Skeletal muscle satellite cell (primary cell): ENCODE results near the gene MTSS2.

ENCODE experiments used
- H3K27me3 ChIP-seq: 2 replicates; pipeline ENCODE4 v1.7.0; 2013; ENCODE audit warnings: low read length; ENCODE audit not compliant: control insufficient read depth, insufficient read depth
- H3K36me3 ChIP-seq: 2 replicates; pipeline ENCODE4 v1.7.0; 2013; ENCODE audit warnings: mild to moderate bottlenecking, control low read depth, low read length; ENCODE audit not compliant: insufficient read depth
- H3K4me1 ChIP-seq: 2 replicates; pipeline ENCODE4 v1.7.0; 2013; ENCODE audit warnings: low read length; ENCODE audit not compliant: control insufficient read depth, insufficient read depth
- H3K4me2 ChIP-seq: 2 replicates; pipeline ENCODE4 v1.7.0; 2013; ENCODE audit warnings: mild to moderate bottlenecking, low read length
- H3K4me3 ChIP-seq: 2 replicates; pipeline ENCODE4 v1.7.0; 2013; ENCODE audit warnings: low read length
- H3K9ac ChIP-seq: 2 replicates; pipeline ENCODE4 v1.7.0; 2013; ENCODE audit warnings: mild to moderate bottlenecking, low read depth, low read length, moderate library complexity
- H3K9me3 ChIP-seq: replicated peaks from 2 replicates; pipeline ENCODE4 v1.7.0; 2013; ENCODE audit warnings: mild to moderate bottlenecking, control low read depth, low read length

MTSS2 gene

DNA sequence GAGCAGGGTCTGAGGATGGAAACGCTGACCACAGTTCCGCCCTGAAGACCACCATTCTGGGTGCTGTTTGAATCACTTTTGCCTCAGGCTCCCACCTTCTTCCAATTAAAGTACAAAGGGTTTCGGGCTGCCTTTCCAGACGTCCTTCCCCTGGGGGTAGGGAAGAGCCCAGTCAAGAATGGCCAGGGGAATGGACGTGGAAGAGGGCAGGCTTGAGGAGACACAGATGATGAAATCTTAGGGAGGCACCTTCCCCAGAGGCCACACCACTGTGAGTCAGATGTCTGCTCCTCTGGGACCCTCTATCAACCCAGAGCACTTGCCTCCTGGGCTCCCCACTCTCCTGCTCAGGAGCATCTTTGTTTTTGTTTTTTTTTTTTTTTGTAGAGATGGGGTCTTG, 27.5 kb upstream of the MTSS2 start:
- no peak overlapping the region for H3K9ac ChIP-seq
- peaks cover 58% of the 10 kb centered on the region for H3K4me1 ChIP-seq
- no peak overlapping the region for H3K4me2 ChIP-seq
- H3K9me3 ChIP-seq = no peaks in the 10 kb centered on the region
- H3K27me3 ChIP-seq = no peaks in the 10 kb centered on the region
- peaks cover 4% of the 10 kb centered on the region for H3K36me3 ChIP-seq
- no peak overlapping the region for H3K4me3 ChIP-seq

DNA sequence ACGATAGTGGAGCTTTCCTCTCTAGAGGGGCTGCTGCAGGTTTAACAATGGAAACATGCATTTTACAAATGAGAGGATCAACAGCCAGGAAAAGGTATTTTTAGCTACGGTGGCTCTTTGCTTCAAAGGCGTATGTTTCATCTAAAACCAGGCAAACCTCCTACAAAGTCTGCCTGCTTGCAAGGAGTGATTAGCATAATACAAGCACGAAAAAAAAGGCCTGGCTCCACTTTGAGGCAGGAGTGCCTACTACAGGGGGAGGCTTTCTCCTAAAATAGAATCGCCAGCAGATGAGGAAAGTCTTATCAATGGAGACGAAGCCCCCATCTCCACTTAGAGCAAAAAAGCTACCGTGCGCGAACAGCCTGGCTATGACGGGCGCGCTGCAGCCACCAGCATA, 27.1 kb upstream of the MTSS2 start:
- H3K9me3 ChIP-seq = no peaks in the 10 kb centered on the region
- H3K36me3 ChIP-seq = peaks cover 4% of the 10 kb centered on the region
- peaks cover 62% of the 10 kb centered on the region for H3K4me1 ChIP-seq
- H3K27me3 ChIP-seq = no peaks in the 10 kb centered on the region
- H3K4me2 ChIP-seq = no peak overlapping the region
- no peak overlapping the region for H3K4me3 ChIP-seq
- H3K9ac ChIP-seq = no peak overlapping the region

DNA sequence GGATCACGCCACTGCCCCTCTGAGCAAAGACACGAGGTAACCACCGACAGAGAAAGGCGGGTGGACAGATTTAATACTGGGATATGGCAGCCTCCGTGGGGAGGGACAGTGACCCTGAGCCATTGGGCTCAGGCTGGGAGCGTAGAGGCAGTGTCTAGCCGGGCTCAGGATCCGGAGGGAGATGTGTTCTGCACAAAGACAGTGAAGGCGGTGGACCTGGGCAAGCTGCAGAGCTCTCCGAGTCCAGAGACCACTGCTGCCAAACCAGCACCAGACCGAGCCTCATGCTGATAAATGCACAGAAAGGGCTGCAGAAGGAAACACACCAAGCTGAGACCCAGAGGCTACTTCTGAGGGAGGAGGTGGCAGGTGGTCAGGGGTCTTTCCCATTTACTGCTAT, 26.5 kb upstream of the MTSS2 start:
- Histone ChIP-seq H3K27me3 (no peaks in the 10 kb centered on the region), H3K4me2 (no peak overlapping the region), H3K4me3 (no peak overlapping the region), H3K36me3 (peaks cover 4% of the 10 kb centered on the region), H3K9ac (no peak overlapping the region), H3K4me1 (peaks cover 68% of the 10 kb centered on the region), H3K9me3 (no peaks in the 10 kb centered on the region)

DNA sequence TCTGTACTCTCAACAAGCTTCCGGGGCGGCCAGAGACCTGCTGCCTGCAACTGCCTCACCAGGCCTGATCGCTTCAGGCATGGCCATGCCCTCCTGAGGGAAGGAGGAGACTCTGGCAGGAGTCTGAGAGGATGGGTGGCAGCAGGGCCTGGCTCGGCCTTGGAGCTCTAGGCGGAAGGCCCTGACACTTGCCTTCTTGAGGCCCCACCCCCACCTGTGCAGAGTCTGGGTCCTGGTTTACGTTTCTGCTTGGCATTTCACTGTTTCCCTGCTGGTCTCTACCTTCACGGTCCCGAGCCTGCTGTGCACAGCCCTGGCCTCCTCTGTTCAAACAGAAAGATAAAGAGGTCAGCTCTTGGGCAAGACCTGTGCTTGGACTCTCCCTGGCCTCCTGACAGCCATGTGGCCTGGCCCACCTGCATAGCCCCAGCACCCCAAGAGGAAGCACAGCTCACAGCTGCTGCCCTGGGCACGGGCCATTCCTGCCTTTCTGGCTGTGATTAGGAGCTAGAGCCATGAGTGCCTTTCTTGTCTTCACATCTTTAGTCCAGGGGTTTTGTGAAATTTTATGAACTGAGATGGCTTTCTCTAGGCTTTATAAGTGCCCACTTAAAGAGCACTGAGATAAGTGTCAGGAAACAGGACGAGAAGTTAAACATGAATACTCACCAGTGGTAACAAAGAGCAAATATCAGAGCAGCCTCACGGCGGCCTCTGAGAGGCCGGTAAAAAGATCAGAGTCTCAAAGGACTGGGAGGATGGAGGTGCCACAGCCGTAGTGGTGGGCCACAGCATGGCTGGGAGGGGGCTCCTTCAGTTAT, 25.6 kb upstream of the MTSS2 start:
- Histone ChIP-seq H3K4me3 (no peak overlapping the region), H3K27me3 (no peaks in the 10 kb centered on the region), H3K36me3 (peaks cover 4% of the 10 kb centered on the region), H3K9me3 (no peaks in the 10 kb centered on the region), H3K9ac (no peak overlapping the region), H3K4me2 (no peak overlapping the region), H3K4me1 (peaks cover 70% of the 10 kb centered on the region)

DNA sequence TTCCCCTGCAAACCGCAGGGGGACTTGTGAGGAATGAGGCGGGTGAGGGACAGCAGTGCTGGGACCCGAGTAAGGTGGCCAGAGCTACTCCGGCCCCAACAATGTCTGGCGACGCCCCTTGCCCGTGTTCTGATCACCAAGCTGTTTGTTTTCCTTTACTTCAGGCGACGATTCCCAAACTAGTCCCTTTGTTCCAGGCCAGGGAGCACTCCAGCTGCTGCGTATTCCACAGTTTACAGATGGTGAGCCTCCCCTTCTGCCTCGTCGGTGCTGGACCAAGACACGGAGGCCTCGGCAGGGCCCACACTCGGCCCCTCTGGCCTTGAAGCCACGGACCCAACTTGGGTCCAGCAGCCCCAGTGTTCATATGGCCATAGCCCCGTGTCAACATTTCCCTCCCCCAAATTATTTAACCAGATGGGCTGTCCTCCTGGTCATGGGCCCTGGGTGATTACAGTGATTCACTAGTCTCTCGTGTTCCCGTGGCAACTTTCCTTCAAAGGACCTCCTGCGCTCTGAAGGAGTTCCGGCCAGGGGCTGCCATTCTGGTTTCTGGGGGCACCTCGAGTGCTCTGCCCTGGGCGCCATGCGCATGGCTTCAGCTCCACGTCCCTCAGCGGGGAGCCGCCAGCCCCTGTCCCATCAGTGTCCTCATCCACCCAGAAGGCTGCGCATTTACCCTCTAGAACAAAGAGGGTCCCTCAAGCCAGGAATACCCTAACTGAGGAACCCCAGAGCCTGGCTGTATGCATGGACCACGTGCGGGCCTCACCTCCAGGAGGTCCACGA, 24.8 kb upstream of the MTSS2 start:
- H3K36me3 ChIP-seq = peaks cover 4% of the 10 kb centered on the region
- H3K9ac ChIP-seq = no peak overlapping the region
- no peak overlapping the region for H3K4me3 ChIP-seq
- H3K4me1 ChIP-seq = peaks cover 70% of the 10 kb centered on the region
- no peaks in the 10 kb centered on the region for H3K9me3 ChIP-seq
- no peak overlapping the region for H3K4me2 ChIP-seq
- no peaks in the 10 kb centered on the region for H3K27me3 ChIP-seq

DNA sequence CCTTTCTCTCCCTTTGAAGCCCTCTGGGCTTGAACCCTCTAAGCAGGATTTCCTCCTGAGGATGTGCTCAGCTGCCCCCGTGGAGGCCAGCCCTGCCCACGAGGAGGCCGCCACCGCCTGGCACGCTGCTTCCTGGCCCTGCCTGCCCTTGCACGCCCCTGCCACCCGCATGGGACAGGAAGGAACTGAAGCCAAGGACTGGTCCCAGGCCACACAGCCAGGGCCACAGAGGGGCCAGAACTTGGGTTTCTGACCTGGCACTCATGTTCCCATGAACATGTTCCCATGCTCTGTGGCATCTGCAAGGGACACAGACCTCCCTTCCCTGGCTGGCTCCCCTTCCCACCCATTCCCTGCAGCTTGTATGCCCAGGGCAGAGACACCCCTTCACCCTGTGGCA, 24.1 kb upstream of the MTSS2 start:
- peaks cover 72% of the 10 kb centered on the region for H3K4me1 ChIP-seq
- no peak overlapping the region for H3K4me2 ChIP-seq
- H3K9me3 ChIP-seq = no peaks in the 10 kb centered on the region
- H3K4me3 ChIP-seq = no peak overlapping the region
- H3K36me3 ChIP-seq = peaks cover 4% of the 10 kb centered on the region
- H3K27me3 ChIP-seq = no peaks in the 10 kb centered on the region
- H3K9ac ChIP-seq = no peak overlapping the region

DNA sequence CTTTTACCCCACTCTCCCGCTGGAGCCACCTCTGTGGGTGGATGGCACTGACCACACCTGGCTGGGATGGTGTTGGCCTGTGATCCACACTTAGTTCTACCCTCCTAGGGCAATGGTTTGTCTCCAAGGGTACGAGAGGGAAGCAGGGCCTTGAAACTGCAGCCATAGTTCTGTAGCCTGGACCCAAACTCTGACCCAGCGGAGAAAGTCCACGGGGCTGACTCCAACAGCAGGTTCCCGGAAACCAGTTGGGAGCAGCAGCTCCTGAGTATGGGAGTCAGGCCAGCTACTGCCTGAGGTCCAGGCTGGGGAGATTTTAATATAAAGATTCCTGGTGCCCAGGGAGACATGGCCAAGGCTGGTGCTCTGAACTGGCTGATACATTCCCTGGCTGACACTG, 23.6 kb upstream of the MTSS2 start:
- Histone ChIP-seq H3K4me3 (no peak overlapping the region), H3K9me3 (no peaks in the 10 kb centered on the region), H3K4me1 (peaks cover 72% of the 10 kb centered on the region), H3K9ac (no peak overlapping the region), H3K36me3 (peaks cover 4% of the 10 kb centered on the region), H3K4me2 (no peak overlapping the region), H3K27me3 (no peaks in the 10 kb centered on the region)

DNA sequence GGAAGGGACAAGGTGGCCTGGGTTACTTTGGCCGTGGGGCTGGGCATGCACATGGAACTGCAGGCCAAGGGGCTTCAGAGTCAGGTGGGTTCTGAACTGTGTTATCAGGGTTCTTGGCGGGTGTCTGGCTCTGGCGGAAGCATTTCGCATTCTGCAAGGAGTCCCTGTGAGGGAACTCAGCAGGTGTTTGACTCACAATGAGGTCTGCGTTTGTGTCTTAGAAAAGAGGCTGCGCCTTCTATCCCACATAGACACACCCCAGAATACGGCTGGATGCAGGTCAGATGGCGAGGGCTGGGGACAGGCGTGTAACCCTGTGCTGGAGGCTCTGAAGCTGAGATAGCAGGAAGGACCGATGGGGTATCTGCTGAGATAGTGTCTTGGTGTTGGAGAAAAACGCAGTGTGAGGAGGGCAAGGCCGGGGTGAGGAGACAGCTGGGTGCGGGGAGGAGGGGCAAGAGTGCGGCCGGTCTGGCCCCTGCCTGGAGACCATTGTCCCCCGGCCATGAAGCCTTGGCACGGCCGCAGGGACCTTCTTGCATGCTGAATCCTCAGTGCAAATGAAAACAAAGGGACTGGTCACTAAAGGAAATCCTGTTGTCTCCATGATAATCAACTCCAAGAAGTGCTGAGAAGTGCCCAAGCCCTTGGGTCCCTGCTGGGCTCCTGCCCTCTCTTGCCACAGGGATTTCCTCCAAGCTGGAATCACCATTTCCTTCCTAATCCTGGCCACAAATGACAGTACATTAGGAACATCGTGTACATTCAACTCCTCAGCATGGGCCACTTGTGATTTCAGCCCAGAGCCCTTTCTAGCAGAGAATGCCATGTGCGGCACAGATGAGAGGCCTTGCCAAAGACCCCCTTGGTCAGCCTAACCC, 22.8 kb upstream of the MTSS2 start:
- H3K4me1 ChIP-seq = peaks cover 72% of the 10 kb centered on the region
- no peak overlapping the region for H3K4me3 ChIP-seq
- peak overlapping the region; percentile 10 for H3K9ac ChIP-seq
- no peaks in the 10 kb centered on the region for H3K9me3 ChIP-seq
- no peaks in the 10 kb centered on the region for H3K27me3 ChIP-seq
- H3K4me2 ChIP-seq = no peak overlapping the region
- H3K36me3 ChIP-seq = peaks cover 4% of the 10 kb centered on the region

DNA sequence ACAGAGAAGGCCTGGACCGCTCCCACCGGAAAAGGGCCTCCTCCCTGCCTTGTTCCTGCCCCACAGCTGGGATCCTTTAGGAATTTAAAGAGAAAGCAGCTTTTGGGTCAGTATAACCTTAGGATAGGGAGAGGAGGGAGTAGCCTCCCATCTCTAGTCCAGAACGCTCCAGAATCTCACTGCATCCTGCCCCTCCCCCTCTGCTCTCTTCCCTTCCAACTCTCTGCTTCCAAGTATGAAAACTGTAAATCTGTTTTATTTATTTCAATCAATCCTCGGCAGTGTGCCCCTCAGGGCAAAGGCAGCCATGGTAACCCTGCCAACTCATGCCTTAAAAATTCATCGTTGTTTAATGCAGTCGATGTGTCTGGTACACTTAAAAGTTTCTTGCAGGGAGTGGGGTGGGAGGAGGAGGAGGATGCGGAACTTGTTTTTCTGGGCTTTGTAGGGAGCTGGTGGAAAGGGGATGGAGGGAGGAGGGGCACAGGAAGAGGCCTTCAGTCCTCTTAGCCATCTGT, 21.2 kb upstream of the MTSS2 start:
- Histone ChIP-seq H3K9ac (peak overlapping the region; percentile 61), H3K4me1 (peaks cover 80% of the 10 kb centered on the region), H3K36me3 (peaks cover 4% of the 10 kb centered on the region), H3K27me3 (no peaks in the 10 kb centered on the region), H3K4me2 (peak overlapping the region; percentile 51), H3K9me3 (no peaks in the 10 kb centered on the region), H3K4me3 (peak overlapping the region; percentile 7)

DNA sequence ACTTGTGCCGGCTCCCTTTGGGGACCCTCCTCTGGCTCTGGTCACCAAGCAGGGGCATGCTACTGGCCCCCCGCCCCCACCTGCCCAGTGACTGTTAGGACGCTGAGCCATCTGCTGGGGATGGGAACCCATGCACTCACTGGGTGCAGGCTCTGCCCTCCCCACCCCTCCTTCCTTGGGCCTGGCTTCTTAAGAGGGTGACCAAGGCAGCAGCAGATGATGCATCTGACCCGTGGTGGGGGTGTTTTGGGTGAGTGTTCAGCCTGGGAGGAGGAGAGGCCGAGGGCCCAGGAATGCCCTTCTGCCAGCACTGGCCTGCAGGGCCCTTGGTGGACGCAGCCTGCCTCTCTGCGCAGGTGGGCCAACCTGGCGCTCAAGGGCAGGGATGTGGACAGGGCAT, 19.2 kb upstream of the MTSS2 start:
- Histone ChIP-seq H3K4me3 (no peak overlapping the region), H3K4me2 (peak overlapping the region; percentile 16), H3K4me1 (peaks cover 99% of the 10 kb centered on the region), H3K9ac (peak overlapping the region; percentile 45), H3K36me3 (no peaks in the 10 kb centered on the region), H3K27me3 (no peaks in the 10 kb centered on the region), H3K9me3 (no peaks in the 10 kb centered on the region)

DNA sequence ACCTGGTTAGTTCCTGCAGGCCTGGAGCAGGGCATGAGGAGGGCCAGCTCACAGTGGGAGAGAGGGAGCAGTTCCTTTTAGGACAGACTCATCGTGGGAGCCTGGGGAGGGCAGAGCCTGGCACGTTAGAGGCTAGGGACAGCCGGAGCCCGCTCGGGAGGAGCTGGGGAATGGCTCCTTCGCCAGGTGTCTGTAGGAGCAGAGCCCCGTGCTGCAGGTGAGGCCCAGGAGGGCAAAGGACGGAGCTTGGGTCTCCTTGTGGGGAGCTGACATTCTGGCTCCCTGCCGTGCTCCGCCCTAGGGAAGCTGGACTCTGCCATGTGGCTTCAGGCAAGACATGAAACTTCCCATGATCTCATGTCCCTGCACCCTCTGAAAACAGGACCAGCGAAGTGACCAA, 18.7 kb upstream of the MTSS2 start:
- no peak overlapping the region for H3K4me3 ChIP-seq
- H3K4me1 ChIP-seq = peaks cover 99% of the 10 kb centered on the region
- no peaks in the 10 kb centered on the region for H3K9me3 ChIP-seq
- H3K4me2 ChIP-seq = peak overlapping the region; percentile 16
- H3K36me3 ChIP-seq = no peaks in the 10 kb centered on the region
- no peaks in the 10 kb centered on the region for H3K27me3 ChIP-seq
- peak overlapping the region; percentile 45 for H3K9ac ChIP-seq
